GM23248 (cell line): ENCODE data around the gene NAXE.

Source experiments
- EZH2 ChIP-seq: fragments of 200-600 bp; sonication (generic); IDR thresholded peaks from 2 replicates; pipeline ENCODE4 v1.6.1; 2018; ENCODE audit warnings: antibody characterized with exemption, mild to moderate bottlenecking; ENCODE audit not compliant: insufficient read depth, poor library complexity, severe bottlenecking
- EZH2phosphoT487 ChIP-seq: fragments of 200-600 bp; sonication (generic); IDR thresholded peaks from 2 replicates; pipeline ENCODE4 v1.6.1; 2018; ENCODE audit warnings: antibody characterized with exemption, moderate library complexity, mild to moderate bottlenecking, low read depth; ENCODE audit not compliant: insufficient read depth

- TF ChIP-seq EZH2 (no peak), EZH2phosphoT487 (no peak)
Measured at GRCh38 chr1:156582388-156583017, 9.1 kb upstream of the NAXE start.
